Non-pigmented ciliary epithelial cell (primary cell): ENCODE measurements around the gene MARCHF10.
A peak's percentile ranks its signal among the peaks of the same experiment; 100 is the strongest.
"Not testable (repeated sequence)": the region's sequence is repeated elsewhere in the genome, so short reads cannot be mapped to it uniquely, and the experiment has no call there.

Experiments
- DNase-seq: peaks from one replicate; pipeline ENCODE4 v3.0.0-alpha.2; 2010; ENCODE audit warnings: low read depth

The MARCHF10 gene, protein sequence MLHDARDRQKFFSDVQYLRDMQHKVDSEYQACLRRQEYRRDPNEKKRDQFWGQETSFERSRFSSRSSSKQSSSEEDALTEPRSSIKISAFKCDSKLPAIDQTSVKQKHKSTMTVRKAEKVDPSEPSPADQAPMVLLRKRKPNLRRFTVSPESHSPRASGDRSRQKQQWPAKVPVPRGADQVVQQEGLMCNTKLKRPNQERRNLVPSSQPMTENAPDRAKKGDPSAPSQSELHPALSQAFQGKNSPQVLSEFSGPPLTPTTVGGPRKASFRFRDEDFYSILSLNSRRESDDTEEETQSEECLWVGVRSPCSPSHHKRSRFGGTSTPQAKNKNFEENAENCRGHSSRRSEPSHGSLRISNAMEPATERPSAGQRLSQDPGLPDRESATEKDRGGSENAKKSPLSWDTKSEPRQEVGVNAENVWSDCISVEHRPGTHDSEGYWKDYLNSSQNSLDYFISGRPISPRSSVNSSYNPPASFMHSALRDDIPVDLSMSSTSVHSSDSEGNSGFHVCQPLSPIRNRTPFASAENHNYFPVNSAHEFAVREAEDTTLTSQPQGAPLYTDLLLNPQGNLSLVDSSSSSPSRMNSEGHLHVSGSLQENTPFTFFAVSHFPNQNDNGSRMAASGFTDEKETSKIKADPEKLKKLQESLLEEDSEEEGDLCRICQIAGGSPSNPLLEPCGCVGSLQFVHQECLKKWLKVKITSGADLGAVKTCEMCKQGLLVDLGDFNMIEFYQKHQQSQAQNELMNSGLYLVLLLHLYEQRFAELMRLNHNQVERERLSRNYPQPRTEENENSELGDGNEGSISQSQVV

DNA sequence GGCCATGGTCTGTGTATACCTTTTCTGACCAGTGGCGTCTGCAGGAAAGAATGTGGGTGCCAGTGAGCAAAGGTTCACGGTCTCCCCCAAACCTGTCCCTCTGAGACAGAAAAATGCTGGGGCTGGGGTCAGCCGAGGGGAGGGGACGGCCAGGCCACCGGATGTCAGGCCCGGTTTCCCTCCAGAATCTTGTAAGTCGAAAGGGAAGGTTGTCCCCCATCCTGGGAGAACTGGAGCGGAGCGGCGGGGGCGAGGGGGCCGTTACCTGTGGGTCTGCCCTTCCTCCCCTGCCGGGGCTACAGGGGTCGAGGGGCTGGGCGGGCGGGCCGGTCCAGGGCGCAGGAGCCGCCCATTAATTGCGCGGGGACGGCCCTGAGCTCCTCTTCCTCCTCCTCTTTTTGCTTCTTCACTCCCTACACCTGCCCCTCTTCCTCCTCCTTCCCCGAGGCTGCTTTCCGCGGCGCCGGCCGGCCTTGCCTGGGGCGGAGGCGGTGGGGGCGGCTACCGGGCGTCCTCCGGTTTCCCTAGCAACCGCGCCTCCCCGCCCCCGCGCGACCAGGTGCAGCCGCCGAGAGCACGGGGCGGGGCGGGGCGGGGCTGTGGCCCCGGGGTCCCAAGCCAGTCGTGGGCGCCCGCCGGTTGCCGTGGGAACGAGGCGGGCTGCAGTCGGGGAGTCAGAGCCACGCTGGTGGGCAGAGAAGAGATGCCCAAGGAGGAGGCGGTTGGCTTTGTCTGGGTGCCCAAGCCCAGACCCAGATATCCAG lies at the start of gene MARCHF10:
MARCHF10 (minus strand) TSS at position 503 of the 764 bp plus-strand sequence. CDS start 6,579 bp downstream, outside the sequence.
- DNase-seq = no peak

DNA sequence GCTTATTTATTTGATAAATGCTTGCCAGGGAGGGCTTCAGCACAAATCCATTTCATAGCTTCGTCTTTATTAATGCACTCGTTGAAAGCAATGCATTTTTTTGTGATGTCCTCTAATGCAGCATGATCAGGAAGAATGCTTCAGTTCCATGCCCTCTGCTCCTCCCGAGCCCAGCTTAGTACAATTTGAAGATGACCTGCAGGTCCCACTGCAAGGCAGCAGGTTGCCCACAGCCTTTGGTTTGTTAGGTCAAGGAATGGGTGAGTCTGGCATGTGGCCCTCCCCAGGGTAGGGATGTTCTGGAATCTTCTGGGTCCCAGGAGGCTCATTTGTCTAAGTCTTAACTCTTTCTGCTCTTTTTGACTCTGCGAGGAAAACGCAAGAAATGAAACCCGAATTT lies 49.4 kb upstream of the MARCHF10 start:
- no peak for DNase-seq

DNA sequence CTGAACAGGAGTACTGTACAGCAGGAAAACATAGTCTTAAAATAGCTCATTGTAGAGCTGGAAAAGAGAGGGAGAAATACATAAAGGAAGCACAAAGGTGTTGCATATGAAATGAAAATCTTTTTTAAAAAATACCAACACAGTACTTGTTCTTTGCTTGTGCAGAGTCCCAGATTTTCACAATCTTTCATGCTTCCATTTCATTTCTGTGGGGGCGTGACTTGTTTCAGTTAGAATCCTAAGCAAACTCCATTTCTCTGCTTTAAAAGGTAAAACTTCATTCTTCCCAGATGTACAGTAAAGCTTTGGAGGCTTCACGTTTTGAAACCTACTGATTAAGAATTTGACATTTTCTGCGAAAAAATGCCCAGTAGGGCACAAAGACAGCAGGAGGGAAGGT lies 48.5 kb upstream of the MARCHF10 start:
- DNase-seq = no peak

DNA sequence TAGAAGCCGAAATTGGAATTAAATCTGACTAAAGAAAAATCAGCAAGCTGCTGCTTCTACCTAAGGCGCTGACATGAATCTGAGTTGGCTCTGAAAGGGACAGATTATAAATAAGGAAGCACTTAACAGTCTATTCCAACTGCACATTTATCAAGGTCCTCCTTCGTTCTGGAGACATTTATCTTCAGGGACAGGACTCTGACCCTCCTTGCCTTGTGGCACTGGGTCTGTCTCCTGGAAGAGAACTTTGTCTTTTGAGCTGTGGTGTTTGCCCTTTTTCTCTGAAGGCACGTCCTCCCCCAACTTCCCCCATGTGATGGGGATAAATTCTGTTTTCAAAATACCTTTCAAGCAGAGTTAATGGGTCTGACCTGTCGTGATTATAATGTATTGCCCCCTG lies 47.0 kb upstream of the MARCHF10 start:
- no peak for DNase-seq

DNA sequence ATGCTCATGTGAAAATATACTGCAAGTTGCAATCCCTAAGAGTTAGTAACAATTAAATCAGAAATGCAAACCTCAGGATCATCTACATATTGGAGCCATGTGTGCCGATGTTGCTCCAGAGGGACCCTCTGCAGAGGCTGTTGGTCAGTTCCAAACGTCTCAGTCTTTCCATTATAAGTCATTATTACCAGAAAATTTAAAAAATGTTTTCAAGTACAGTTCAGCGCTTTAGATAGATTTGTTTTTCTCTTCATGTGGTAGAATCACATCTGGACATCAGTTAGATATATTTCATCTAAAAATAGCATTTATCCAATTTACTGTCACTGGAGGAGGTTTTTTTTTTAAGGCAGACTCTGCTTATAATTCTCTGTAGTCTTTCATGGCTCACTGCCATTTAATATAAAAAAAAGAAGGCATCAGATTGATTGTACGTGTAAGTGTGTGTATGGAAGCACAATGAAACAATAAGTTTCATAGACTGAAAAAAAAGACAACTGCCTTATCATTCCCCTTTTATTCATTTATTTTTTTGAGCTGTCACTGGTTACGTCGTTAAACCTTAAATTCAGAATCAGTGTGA lies 46.1 kb upstream of the MARCHF10 start:
- DNase-seq = no peak

DNA sequence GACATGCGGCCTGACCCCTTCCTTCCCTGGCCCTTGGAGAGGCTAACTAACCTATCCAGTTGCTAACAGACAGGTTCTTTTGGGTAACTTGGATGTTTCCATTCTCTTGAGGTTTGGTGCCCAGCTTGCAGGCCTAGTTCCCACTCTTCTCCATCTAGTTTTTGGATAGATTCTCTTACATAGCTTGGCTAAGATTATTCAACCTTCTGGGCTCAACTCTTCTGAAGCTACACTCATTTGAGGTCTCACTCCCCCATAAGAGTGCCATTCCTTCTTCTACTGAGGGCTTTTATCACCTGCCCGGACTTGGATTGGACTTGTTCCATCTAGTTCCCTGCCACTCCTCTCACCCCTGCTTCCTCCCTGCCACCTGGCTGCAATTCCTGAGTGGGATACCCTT lies 44.1 kb upstream of the MARCHF10 start:
- DNase-seq = no peak

DNA sequence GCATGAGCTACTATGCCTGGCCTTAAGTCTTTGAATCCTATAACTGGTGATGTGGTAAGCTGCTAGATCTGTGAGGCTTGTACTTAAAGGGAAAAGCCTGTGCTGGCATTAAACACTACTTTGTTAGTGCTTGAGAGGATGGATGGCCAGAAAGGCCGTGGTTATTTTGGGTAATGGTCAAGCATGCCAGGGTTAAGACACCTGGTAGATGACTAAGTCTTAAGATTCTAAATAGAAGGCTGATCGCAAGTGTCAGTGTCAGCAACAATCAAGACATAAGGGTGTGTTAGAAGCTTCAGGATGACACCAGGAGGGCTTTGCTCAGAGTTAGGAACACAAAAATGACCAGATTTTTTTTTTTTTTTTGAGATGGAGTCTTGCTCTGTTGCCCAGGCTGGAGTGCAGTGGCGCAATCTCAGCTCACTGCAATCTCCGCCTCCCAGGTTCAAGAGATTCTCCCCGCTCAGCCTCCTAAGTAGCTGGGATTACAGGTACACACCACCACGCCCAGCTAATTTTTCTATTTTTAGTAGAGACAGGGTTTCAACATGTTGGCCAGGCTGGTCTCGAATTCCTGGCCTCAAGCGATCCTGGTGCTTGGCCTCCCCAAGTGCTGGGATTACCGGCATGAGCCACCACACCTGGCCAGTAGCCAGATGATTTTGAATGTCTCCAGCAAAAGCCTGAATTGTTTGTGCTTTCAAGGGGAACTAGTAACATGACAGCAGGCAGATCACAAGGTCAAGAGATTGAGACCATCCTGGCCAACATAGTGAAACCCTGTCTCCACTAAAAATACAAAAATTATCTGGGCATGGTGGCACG lies 41.7 kb upstream of the MARCHF10 start:
- not testable (repeated sequence) for DNase-seq

DNA sequence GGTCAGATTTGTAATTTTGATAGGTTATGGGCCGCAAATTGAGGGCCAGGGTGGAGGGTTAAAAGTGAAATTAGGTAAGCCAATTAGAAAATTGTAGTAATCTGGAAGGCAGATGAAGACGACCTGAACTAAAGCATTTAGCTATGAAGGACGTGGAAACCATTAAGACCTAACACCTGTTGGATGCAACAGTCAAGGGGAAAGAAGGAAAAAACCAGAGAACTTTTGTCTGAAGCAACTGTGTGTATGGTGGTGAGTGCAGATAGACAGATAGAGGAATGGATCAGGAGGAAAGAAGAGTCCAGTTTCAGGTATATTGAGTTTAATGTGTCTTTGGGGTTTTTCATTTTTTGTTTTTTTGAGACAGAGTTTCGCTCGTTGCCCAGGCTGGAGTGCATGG lies 40.2 kb upstream of the MARCHF10 start:
- DNase-seq = no peak

DNA sequence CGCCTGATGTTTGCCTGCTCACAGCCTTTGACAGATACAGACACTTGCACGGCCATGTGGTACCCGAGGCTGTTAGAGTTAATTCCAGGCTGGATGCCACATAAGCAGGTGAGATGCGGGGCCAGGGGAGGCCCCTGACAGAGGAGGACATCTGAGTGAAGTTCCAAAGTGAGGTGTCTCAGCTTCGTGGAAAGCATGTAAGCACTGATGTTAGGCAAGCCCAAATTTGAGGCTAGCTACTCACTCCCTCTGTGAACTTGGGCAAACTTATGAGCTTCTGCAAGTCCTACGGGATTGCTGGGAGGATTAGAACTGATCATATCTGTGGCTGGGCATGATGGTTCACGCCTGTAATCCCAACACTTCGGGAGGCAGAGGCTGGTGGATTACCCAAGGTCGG lies 39.3 kb upstream of the MARCHF10 start:
- no peak for DNase-seq

DNA sequence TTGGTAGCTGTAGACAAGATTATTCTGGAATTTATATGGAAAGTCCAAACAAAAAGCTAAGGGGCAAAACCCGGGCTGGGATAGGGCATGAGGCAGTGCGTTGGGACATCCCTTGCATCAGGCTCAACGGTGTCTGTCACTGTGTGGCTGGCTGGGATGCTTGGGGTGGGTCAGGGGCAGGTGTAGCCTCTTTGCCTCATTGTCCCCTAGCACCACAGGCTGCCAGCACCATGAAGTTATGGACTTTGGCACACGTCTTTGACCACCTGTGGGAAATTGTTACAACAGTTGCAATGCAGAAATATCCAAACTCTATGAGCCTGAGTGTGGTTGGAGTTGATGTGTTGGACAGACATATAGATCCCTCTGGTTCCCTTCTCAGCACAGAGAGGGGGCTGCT lies 32.8 kb upstream of the MARCHF10 start:
- DNase-seq = no peak

DNA sequence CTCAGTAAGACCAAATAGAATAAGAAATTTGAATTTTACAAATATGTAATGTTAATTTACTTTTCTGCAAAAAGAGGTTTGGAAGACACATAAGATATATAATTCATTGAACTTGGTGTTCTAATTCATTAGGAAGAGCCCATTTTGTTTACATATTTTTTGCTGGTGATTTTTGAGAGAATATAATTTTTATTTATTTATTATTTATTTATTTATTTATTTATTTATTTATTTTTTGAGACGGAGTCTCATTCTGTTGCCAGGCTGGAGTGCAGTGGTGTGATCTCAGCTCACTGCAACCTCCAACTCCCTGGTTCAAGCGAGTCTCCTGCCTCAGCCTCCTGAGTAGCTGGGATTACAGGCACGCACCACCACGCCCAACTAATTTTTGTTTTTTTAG lies 25.7 kb upstream of the MARCHF10 start:
- DNase-seq = not testable (repeated sequence)

DNA sequence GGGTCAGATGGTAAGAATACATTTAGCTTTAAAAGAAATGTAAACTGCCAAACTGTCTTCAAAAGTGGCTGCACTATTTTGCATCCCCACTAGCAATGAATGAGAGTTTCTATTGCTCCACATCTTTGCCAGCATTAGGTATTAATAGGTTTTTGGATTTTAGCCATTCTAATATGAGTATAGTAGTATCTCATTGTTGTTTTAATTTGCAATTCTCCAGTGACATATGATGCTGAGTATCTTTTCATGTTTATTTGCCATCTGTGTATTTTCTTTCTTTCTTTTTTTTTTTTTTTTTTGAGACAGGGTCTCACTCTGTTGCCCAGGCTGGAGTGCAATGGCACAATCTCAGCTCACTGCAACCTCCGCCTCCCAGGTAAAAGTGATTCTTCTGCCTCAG lies 24.3 kb upstream of the MARCHF10 start:
- DNase-seq = no peak

DNA sequence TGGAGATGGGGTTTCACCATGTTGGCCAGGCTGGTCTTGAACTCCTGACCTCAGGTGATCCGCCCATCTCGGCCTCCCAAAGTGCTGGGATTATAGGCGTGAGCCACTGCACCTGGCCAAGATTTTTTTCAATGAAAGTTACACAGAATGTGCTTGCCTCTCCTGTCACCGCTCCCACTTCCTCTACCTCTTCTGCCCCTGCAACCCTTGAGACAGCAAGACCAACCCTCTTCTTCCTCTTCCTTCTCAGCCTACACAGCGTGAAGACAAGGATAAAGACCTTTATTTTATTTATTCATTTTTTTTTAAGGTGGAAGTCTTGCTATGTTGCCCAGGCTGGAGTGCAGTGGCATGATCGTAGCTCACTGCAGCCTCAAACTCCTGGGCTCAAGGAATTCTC lies 23.0 kb upstream of the MARCHF10 start:
- DNase-seq = not testable (repeated sequence)

DNA sequence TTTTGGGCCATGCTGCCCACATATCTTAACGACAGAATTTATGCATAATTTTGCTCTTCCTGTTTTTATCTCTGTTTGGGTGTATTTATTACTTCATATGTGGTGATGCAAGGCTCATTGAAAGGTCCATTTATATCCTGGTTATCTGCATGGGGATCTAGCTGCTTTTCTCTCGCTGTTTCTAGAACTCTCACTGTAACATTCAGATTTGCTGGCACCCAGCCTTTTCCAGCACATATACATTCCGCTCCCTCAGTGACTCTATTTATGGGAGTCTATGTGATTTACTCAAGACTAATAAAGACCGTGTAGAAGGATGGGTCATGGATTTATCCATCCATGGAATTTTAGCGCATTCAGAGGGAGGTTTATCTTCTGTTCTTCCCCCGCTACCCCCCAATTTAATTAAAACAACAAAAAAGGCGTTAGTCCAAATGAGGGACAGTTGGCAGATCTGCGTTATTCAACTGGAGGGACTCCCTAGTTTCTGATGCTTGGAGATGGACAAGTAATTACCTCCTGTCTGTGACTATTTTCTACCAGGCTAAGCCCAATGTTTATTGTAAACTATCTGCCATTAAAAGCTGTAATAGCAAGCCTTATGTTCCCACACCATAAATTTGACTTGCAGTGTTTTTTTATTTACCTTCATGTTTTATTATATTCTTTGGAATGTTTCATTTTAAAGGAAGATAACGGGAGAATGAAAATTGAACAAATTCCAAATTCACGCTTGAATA lies 19.8 kb upstream of the MARCHF10 start:
- no peak for DNase-seq

DNA sequence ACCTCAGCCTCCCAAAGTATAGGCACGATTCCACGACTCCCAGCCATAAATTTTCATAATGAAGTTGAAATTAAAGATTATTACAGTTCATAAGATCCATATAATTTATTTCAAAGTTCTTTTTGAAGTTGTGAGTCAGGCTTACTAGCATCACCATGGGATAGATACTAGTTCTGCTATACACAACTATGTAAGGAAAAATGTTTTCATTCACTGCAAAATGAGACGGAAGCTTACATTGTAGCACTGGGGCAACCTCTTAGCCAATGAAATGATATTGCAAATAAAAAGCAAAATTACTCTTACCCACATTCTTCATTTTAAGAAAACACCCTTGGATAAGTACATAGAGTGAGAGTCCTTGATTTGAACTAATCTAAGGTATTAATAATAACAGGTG lies 18.8 kb upstream of the MARCHF10 start:
- DNase-seq = no peak

DNA sequence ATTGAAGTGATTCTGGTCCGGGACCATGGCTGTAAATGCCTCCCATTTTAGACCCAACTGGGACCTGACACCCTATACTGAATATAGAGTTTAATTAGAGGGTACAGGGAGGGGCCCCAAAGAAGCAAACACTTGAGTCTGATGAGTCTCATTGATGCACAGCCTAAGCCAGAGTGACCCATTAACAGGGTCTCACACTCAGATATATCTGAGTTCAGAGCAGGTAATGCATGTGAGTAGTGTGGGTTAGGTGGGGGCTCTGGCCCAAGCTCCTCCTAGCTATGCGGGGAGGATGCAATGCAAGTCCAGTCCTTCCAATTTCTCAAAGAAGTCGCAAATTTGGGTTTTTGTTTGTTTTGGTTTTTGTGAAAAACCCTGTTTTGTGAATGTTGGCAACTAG lies 17.1 kb upstream of the MARCHF10 start:
- no peak for DNase-seq

DNA sequence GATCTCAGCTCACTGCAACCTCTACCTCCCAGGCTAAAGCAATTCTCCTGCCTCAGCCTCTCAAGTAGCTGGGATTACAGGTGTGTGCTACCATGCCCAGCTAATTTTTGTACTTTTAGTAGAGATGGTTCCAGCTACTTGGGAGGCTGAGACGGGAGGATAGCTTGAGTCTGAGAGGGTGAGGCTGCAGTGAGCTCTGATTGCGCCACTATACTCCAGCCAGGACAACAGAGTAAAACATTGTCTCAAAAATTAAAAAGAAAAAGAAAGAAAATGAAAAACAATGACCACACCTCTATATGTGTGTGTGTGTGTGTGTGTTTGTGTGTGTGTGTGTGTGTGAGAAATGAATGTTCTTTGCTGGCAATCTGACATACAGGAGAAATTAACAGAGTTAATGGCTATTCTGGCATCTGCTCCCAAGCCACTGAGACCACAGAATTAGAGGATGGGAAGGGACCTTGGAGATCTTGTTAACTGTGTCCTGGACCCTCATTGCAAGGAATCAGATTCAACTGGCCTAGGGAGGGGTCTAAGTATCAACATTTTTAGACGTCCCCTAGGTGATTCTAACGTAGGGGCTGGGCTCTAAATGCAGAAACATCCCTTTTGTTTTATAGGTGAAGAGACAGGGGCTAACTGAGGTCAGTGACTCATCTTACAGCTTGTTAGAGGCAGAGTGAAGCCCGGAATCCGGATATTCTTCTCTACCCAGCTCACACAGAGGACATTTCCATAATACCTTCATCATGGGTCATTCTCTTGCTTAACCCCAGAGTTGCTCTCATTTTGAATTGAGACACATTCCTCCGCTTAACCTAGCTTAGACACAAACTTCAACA lies 16.4 kb upstream of the MARCHF10 start:
- peak; percentile 96 for DNase-seq

DNA sequence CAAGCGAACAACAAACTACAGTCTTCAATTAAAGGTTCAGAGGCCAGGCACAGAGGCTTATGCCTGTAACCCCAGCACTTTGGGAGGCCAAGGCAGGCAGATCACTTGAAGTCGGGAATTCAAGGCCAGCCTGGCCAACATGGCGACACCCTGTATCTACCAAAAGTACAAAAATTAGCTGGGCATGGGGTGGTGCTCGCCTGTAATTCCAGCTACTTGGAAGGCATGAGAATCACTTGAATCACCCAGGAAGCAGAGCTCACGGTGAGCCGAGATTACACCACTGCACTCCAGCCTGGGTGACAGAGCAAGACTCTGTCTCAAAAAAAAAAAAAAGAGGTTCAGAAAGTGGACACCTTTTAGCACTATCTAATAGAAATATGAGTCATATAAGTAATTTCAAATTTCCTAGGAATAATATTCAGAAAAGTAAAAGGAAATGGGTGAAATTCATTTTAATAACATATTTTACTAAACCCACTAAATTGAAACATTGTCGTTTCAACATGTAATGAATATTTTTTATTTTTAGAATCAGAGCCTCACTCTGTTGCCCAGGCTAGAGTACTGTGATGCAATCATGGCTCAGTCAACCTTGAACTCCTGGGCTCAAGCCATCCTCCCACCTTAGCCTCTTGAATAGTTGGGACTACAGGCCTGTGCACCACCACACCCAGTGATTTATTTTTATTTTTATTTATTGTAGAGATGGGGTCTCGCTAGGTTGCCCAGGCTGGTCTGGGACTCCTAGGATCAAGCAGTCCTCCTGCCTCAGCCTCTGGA lies 15.2 kb upstream of the MARCHF10 start:
- no peak for DNase-seq
